ENCODE results near the gene TMX1.

GRCh38 chr14:51302295-51303030, 62.4 kb downstream of the TMX1 start:
- TF ChIP-seq CTCF (IDR thresholded peaks at IDR 0.05) (no peak), POLR2A (IDR thresholded peaks at IDR 0.05) (no peak)
